GM12878 (cell line): ENCODE data around the gene PPP1R12A. TPM values are rescaled to one million over a fixed set of nuclear protein-coding genes. Genes with fewer than 3 reads are reported as not detected.

Source experiments
- BHLHE40 ChIP-seq, 2 experiments: fragments of 450-650 bp in 1 of 2; IDR thresholded peaks; 2 replicates each; pipeline ENCODE4 v1.6.1; 2011 to 2017; ENCODE audit warnings: low read depth in 2 of 2, borderline replicate concordance in 1 of 2, improper control_type of control experiment in 1 of 2, low read length in 1 of 2, mild to moderate bottlenecking in 1 of 2
- CHD1 ChIP-seq: IDR thresholded peaks from 2 replicates; pipeline ENCODE4 v1.6.1; 2012; ENCODE audit warnings: low read depth, low read length, improper control_type of control experiment
- CREB1 ChIP-seq: IDR thresholded peaks from 2 replicates; pipeline ENCODE4 v1.6.1; 2012; ENCODE audit warnings: low read depth, mild to moderate bottlenecking, inconsistent platforms
- ELK1 ChIP-seq: IDR thresholded peaks from 2 replicates; pipeline ENCODE4 v1.6.1; 2012; ENCODE audit warnings: low read depth, low read length, improper control_type of control experiment
- KAT2A ChIP-seq: conservative IDR thresholded peaks from 2 replicates; pipeline ENCODE4 v1.6.1; 2011; ENCODE audit warnings: low read depth, low read length; ENCODE audit not compliant: control insufficient read depth
- MTA2 ChIP-seq: fragments of 450-650 bp; IDR thresholded peaks from 2 replicates; pipeline ENCODE4 v1.6.1; 2016; ENCODE audit warnings: low read depth, mild to moderate bottlenecking, moderate library complexity
- RUNX3 ChIP-seq: IDR thresholded peaks from 2 replicates; pipeline ENCODE4 v1.6.1; 2012; ENCODE audit warnings: low read length, inconsistent platforms
- SIX5 ChIP-seq: IDR thresholded peaks from 2 replicates; pipeline ENCODE4 v1.6.1; 2011; ENCODE audit warnings: mild to moderate bottlenecking, low read depth, low read length, moderate library complexity; ENCODE audit not compliant: severe bottlenecking
- WRNIP1 ChIP-seq: IDR thresholded peaks from 2 replicates; pipeline ENCODE4 v1.6.1; 2011; ENCODE audit warnings: low read depth, low read length, improper control_type of control experiment, borderline replicate concordance
- ZNF217 ChIP-seq: fragments of 450-650 bp; IDR thresholded peaks from 2 replicates; pipeline ENCODE4 v1.6.1; 2017; ENCODE audit warnings: antibody characterized with exemption, mild to moderate bottlenecking
- polyA plus RNA-seq, 11 experiments: library from polyadenylated mRNA; depleted of rRNA in 4 of 11; unstranded in 6 of 11; stranded (reverse) in 5 of 11; fragments of >200 nt; fragmentation: Nextera tagmentation in 4 of 11; fragmentation: Illumina TruSeq in 1 of 11; extraction: Ambion mirVana in 4 of 11; extraction: Trizol in 1 of 11; gene quantifications; 1 replicate in 1 of 11; 2 replicates in 10 of 11; pipeline versions ENCODE4 v1.2.1 to v1.2.3, GENCODE V29; 2011 to 2016; ENCODE audit warnings: inconsistent platforms in 2 of 11, missing spikeins in 2 of 11, low read depth in 1 of 11
- total RNA-seq, 4 experiments: library from RNA; depleted of rRNA in 3 of 4; stranded (reverse); fragments of >200 nt in 3 of 4; fragmentation: Illumina TruSeq in 1 of 4; extraction: Trizol in 1 of 4; gene quantifications; 2 replicates each; pipeline versions ENCODE4 v1.2.1 to v1.2.3, GENCODE V29; 2013 to 2021
- TF ChIP-seq, protein P1 (sequence below): IDR thresholded peaks from 2 replicates; pipeline ENCODE4 v1.6.1; 2011; ENCODE audit warnings: borderline replicate concordance, low read depth, mild to moderate bottlenecking, moderate library complexity, mixed read lengths, low read length; ENCODE audit not compliant: insufficient read depth; ENCODE audit errors: extremely low read length
- TF ChIP-seq, protein P2 (sequence below): fragments of 450-650 bp; IDR thresholded peaks from 2 replicates; pipeline ENCODE4 v1.6.1; 2017; ENCODE audit warnings: antibody characterized with exemption, mild to moderate bottlenecking, moderate library complexity

Gene PPP1R12A
- total and polyA plus RNA-seq, 10 of the 15 experiments (the other 5 are each of a cell fraction or from before 2014, with no cell fraction given): 22.8 to 134 (median 51.4) TPM

DNA sequence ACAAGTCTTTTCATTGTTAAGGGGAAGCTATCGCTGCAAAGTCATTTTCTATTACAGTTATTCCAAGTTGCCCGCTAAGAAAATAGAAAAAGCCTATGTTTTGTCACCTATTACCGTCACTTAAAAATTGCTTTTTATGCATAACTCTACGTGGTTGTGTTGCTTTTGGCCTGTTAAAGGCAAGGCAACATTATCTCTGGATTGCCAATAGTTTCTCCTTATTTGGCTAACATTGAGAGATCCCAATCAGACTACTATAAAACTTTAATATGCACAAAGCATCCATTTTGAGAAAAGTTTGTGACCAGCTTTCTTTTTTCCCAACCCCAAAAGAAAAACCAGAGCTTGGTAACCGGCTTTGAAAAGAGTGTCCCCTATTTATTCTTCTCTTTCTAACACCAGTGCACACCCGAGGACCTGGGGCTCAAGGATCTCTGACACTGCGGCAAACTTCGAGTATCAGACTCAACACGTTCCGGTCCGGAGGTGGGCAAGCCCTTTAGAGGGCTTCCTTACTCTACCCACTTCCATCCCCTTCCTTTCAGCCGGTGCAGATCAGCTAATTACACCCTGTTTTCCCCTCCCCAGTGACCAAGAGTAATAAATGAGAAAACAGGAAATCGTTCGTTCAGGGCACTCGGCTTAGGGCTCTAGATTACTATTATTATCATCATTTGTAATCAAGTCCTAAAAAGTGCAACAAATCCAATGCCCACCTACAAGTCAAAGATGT lies 1.2 kb downstream of the PPP1R12A start (continued):
- TF ChIP-seq RUNX3: no peak
- no peak for TF ChIP-seq ELK1
- TF ChIP-seq, protein P1, sequence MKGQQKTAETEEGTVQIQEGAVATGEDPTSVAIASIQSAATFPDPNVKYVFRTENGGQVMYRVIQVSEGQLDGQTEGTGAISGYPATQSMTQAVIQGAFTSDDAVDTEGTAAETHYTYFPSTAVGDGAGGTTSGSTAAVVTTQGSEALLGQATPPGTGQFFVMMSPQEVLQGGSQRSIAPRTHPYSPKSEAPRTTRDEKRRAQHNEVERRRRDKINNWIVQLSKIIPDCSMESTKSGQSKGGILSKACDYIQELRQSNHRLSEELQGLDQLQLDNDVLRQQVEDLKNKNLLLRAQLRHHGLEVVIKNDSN: no peak
- TF ChIP-seq SIX5: no peak
- TF ChIP-seq KAT2A: no peak
- 0 out of 4 replicates have a peak, but pooled peaks of 1 of the 2 experiments have one; percentile 25 for TF ChIP-seq BHLHE40 (IDR thresholded peaks at IDR 0.05; ENCODE audit: borderline replicate concordance in 1 of 2, low read depth in 2 of 2, low read length in 1 of 2)
- 0 out of 2 replicates have a peak, but pooled peaks have one; percentile 41 for TF ChIP-seq CHD1
- TF ChIP-seq WRNIP1: 0 out of 2 replicates have a peak, but pooled peaks have one; percentile 46
- no peak for TF ChIP-seq CREB1
- TF ChIP-seq ZNF217: no peak
- TF ChIP-seq, protein P2, sequence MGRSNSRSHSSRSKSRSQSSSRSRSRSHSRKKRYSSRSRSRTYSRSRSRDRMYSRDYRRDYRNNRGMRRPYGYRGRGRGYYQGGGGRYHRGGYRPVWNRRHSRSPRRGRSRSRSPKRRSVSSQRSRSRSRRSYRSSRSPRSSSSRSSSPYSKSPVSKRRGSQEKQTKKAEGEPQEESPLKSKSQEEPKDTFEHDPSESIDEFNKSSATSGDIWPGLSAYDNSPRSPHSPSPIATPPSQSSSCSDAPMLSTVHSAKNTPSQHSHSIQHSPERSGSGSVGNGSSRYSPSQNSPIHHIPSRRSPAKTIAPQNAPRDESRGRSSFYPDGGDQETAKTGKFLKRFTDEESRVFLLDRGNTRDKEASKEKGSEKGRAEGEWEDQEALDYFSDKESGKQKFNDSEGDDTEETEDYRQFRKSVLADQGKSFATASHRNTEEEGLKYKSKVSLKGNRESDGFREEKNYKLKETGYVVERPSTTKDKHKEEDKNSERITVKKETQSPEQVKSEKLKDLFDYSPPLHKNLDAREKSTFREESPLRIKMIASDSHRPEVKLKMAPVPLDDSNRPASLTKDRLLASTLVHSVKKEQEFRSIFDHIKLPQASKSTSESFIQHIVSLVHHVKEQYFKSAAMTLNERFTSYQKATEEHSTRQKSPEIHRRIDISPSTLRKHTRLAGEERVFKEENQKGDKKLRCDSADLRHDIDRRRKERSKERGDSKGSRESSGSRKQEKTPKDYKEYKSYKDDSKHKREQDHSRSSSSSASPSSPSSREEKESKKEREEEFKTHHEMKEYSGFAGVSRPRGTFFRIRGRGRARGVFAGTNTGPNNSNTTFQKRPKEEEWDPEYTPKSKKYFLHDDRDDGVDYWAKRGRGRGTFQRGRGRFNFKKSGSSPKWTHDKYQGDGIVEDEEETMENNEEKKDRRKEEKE: no peak
- no peak for TF ChIP-seq MTA2
